ENCODE results near the gene SLC17A8. TPM values are rescaled to one million over a fixed set of nuclear protein-coding genes. Genes with fewer than 3 reads are reported as not detected.

Gene SLC17A8
- total and polyA plus RNA-seq, 9 donors: 0.08 to 0.45 (median 0.24) TPM; not detected in 4

DNA sequence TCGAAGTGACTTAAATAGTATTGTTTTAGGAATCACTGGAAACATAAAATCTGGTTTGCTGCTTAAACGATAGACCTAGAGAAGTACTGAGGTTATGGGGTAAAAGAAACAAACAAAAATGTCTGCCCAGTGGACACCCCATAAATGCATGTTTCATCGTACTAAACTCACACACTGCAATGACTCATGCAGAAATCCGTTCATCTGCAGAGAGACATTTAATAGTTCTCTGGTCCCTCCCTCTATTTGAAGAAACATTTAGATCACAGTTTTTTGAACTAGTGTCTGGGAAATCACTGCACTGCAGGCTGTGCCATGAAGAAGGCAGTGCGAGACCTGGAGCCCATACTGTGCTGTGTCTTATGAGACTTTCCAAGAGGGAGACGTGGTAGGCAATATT is 25.5 kb downstream of the SLC17A8 start:
- Histone ChIP-seq H3K9me3 (no peaks in the 10 kb centered on the region), H3K4me1 (ENCODE audit: insufficient read depth) (no peaks in the 10 kb centered on the region), H3K36me3 (no peaks in the 10 kb centered on the region), H3K27ac (no peak overlapping the region), H3K27me3 (no peaks in the 10 kb centered on the region), H3K4me3 (no peak overlapping the region)
- DNase-seq: no peak
- intact Hi-C loops (cut with DNase I): no loop called here
- WGBS, 3 donors: 74 to 80% (median 78%) methylated on average over 6 of the region's 6 CpGs
- TF ChIP-seq CTCF (IDR thresholded peaks at IDR 0.05) (no peak), POLR2A (IDR thresholded peaks at IDR 0.05) (no peak), EP300 (IDR thresholded peaks at IDR 0.05) (no peak)

DNA sequence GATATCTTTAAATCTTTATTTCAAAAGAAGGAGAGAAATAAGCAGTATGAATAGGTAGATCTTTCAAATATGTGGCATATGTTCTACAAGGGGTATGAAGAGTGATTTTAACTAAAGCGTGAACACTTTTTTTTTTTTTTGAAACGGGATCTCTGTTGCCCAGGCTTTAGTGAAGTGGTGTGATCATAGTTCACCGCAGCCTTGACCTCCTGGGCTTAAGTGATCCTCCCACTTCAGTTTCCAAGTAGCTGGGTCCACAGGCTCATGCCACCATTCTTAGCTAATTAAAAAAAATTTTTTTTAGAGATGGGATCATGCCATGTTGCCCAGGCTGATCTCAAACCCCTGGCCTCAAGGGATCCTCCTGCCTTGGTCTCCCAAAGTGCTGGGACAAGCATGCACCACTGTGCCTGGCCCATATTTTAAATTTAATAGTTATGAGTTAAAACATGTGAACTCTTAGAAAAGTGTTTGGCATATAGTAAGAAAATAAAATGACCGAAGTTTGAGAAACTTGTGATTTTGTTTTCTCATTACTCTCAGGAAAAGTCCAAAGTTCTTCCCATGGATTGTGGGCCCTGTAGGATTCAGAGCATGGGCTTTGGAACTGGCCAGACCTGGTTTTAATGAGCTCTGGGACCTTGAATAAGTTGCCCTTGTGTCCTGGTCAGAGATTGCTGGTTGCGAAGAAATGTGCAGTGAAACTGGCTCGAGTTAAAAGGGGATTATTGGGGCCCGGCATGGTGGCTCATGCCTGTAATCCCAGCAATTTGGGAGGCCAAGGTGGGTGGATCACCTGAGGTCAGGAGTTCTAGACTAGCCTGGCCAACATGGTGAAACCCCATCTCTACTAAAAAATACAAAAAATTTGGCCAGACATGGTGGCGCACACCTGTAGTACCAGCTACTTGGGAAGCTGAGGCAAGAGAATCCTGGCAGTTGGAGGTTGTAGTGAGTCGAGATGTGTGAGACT is 27.0 kb downstream of the SLC17A8 start:
- WGBS, 3 donors: 77 to 84% (median 82%) methylated on average over 9 of the region's 9 CpGs
- TF ChIP-seq EP300 (IDR thresholded peaks at IDR 0.05) (no peak), POLR2A (IDR thresholded peaks at IDR 0.05) (no peak), CTCF (IDR thresholded peaks at IDR 0.05) (no peak)
- Histone ChIP-seq H3K36me3 (no peaks in the 10 kb centered on the region), H3K27ac (no peak overlapping the region), H3K4me1 (ENCODE audit: insufficient read depth) (no peaks in the 10 kb centered on the region), H3K4me3 (no peak overlapping the region), H3K9me3 (no peaks in the 10 kb centered on the region), H3K27me3 (no peaks in the 10 kb centered on the region)
- intact Hi-C loops (cut with DNase I): no loop called here
- no peak for DNase-seq

- TF ChIP-seq CTCF (IDR thresholded peaks at IDR 0.05) (no peak), POLR2A (IDR thresholded peaks at IDR 0.05) (no peak), EP300 (IDR thresholded peaks at IDR 0.05) (no peak)
- H3K27ac ChIP-seq: no peak overlapping the region
- H3K9me3 ChIP-seq: no peaks in the 10 kb centered on the region
- H3K4me1 ChIP-seq (ENCODE audit: insufficient read depth): no peaks in the 10 kb centered on the region
- H3K4me3 ChIP-seq: no peak overlapping the region
- no peaks in the 10 kb centered on the region for H3K36me3 ChIP-seq
- intact Hi-C loops (cut with DNase I): no loop called here
- DNase-seq: no peak
- 75 to 80% (median 76%) methylated on average over 5 of the region's 5 CpGs for WGBS, 3 donors
- no peaks in the 10 kb centered on the region for H3K27me3 ChIP-seq
Measured at GRCh38 chr12:100384559-100384935, 27.7 kb downstream of the SLC17A8 start.

- Histone ChIP-seq H3K9me3 (no peaks in the 10 kb centered on the region), H3K36me3 (no peaks in the 10 kb centered on the region), H3K27ac (no peak overlapping the region), H3K4me1 (ENCODE audit: insufficient read depth) (no peaks in the 10 kb centered on the region), H3K4me3 (no peak overlapping the region), H3K27me3 (no peaks in the 10 kb centered on the region)
- DNase-seq: no peak
- 78 to 79% (median 79%) methylated on average over 5 of the region's 5 CpGs for WGBS, 3 donors
- intact Hi-C loops (cut with DNase I): no loop called here
- TF ChIP-seq CTCF (IDR thresholded peaks at IDR 0.05) (no peak), POLR2A (IDR thresholded peaks at IDR 0.05) (no peak)
Measured at GRCh38 chr12:100388382-100388781, 31.5 kb downstream of the SLC17A8 start.

Data from ovary (tissue), 9 donors.